LoVo (cell line): Measurements from ENCODE around the gene HPD.
"Not testable (repeated sequence)": the region's sequence is repeated elsewhere in the genome, so short reads cannot be mapped to it uniquely, and the experiment has no call there.

Experiments
- DNase-seq: peaks from one replicate; pipeline ENCODE4 v3.0.0-alpha.2; 2016; ENCODE audit warnings: low spot score

The HPD gene

GRCh38 chr12:121866331-121866730, 7.7 kb upstream of the HPD start:
- no peak for DNase-seq

GRCh38 chr12:121861636-121862254, 3.1 kb upstream of the HPD start:
- no peak for DNase-seq

GRCh38 chr12:121860699-121861098, 2.0 kb upstream of the HPD start:
- not testable (repeated sequence) for DNase-seq

GRCh38 chr12:121860257-121860656, 1.6 kb upstream of the HPD start:
- no peak for DNase-seq

GRCh38 chr12:121858318-121858661, 369 bp downstream of the HPD start:
- DNase-seq = no peak

GRCh38 chr12:121857322-121858246, 1.1 kb downstream of the HPD start:
- DNase-seq = no peak

- DNase-seq = not testable (repeated sequence)
These were observed 6.3 kb downstream of the HPD start for GRCh38 chr12:121852392-121852791.

GRCh38 chr12:121849665-121850064, 9.0 kb downstream of the HPD start:
- no peak for DNase-seq

- no peak for DNase-seq
These were observed 9.4 kb downstream of the HPD start for GRCh38 chr12:121849211-121849610.

- no peak for DNase-seq
These were observed 13.0 kb downstream of the HPD start for GRCh38 chr12:121845701-121846100.

- no peak for DNase-seq
These were observed 15.2 kb downstream of the HPD start for GRCh38 chr12:121843236-121843982.

- DNase-seq = no peak
These were observed 18.5 kb downstream of the HPD start for GRCh38 chr12:121839993-121840761.

GRCh38 chr12:121839106-121839992, 19.3 kb downstream of the HPD start:
- peak; percentile 100 for DNase-seq

- no peak for DNase-seq
These were observed 20.5 kb downstream of the HPD start for GRCh38 chr12:121838126-121838525.

- no peak for DNase-seq
These were observed 21.0 kb downstream of the HPD start for GRCh38 chr12:121837680-121838079.

GRCh38 chr12:121831571-121832245, 27.0 kb downstream of the HPD start:
- DNase-seq = no peak

- DNase-seq = no peak
These were observed 27.9 kb downstream of the HPD start for GRCh38 chr12:121830588-121831265.

- no peak for DNase-seq
These were observed 28.5 kb downstream of the HPD start for GRCh38 chr12:121830134-121830533.

- DNase-seq = no peak
These were observed 29.3 kb downstream of the HPD start for GRCh38 chr12:121829250-121829918.
